Left ventricle myocardium inferior (tissue), 1 donor: ENCODE measurements around the gene TMEM125. TPM values are rescaled to one million over a fixed set of nuclear protein-coding genes. Genes with fewer than 3 reads are reported as not detected.

Source experiments
- DNase-seq: peaks from one replicate; pipeline ENCODE4 v3.0.0-alpha.2; 2020
- H3K27ac ChIP-seq: fragments of 200-600 bp; replicated peaks from 2 replicates; pipeline ENCODE4 v1.8.0; 2021
- H3K27me3 ChIP-seq: fragments of 200-600 bp; 2 replicates; pipeline ENCODE4 v1.8.0; 2021; ENCODE audit warnings: low read depth
- H3K36me3 ChIP-seq: fragments of 200-600 bp; 2 replicates; pipeline ENCODE4 v1.8.0; 2021
- H3K4me1 ChIP-seq: fragments of 200-600 bp; 2 replicates; pipeline ENCODE4 v1.8.0; 2021
- H3K4me3 ChIP-seq: fragments of 200-600 bp; 2 replicates; pipeline ENCODE4 v1.8.0; 2021; ENCODE audit warnings: mild to moderate bottlenecking, moderate library complexity
- H3K9me3 ChIP-seq: fragments of 200-600 bp; replicated peaks from 2 replicates; pipeline ENCODE4 v1.8.0; 2021
- intact Hi-C: fragments of 100-400 bp; cut with micrococcal nuclease; formaldehyde crosslinking; loops from one replicate; pipeline ENCODE4 v1.11.0; 2022
- total RNA-seq: library from RNA; stranded (reverse); fragmentation: NEBNext Ultra II Directional; extraction: Animal tissue kit (Norgen Biotek cat#: 25700); gene quantifications from one replicate; pipeline ENCODE4 v1.2.1, GENCODE V29; 2021
- TF ChIP-seq, protein P1 (sequence below): fragments of 200-600 bp; IDR thresholded peaks from 2 replicates; pipeline ENCODE4 v1.8.0; 2021; ENCODE audit warnings: antibody characterized with exemption, mild to moderate bottlenecking, borderline replicate concordance
- donor health status: DM: no; HTN: yes; CAD: no; lungs with severe emphysema.

The TMEM125 gene
- total RNA-seq, 1 donor from 2014 or later = not detected

DNA sequence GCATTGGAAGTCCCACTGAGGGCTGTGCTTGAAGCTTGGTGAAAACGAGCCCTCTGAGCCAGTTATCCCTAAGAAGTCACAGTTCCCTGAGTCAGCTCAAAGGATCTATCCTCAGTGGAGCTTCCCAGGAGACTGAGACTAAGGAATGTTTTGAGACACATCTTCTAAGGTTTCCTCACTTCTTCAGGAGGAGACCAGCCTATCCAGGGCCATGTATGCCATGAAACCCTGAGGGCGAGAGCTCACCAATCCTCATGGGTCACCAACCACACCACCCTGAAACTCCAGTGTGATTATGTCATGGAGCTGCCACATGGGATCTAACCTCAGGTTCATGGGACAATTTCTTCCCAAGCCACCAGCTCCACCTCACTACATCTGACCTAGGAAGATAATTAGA lies 23.4 kb downstream of the TMEM125 start:
- TF ChIP-seq, protein P1, sequence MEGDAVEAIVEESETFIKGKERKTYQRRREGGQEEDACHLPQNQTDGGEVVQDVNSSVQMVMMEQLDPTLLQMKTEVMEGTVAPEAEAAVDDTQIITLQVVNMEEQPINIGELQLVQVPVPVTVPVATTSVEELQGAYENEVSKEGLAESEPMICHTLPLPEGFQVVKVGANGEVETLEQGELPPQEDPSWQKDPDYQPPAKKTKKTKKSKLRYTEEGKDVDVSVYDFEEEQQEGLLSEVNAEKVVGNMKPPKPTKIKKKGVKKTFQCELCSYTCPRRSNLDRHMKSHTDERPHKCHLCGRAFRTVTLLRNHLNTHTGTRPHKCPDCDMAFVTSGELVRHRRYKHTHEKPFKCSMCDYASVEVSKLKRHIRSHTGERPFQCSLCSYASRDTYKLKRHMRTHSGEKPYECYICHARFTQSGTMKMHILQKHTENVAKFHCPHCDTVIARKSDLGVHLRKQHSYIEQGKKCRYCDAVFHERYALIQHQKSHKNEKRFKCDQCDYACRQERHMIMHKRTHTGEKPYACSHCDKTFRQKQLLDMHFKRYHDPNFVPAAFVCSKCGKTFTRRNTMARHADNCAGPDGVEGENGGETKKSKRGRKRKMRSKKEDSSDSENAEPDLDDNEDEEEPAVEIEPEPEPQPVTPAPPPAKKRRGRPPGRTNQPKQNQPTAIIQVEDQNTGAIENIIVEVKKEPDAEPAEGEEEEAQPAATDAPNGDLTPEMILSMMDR = no peak
- H3K27ac ChIP-seq = peak overlapping the region; percentile 84

DNA sequence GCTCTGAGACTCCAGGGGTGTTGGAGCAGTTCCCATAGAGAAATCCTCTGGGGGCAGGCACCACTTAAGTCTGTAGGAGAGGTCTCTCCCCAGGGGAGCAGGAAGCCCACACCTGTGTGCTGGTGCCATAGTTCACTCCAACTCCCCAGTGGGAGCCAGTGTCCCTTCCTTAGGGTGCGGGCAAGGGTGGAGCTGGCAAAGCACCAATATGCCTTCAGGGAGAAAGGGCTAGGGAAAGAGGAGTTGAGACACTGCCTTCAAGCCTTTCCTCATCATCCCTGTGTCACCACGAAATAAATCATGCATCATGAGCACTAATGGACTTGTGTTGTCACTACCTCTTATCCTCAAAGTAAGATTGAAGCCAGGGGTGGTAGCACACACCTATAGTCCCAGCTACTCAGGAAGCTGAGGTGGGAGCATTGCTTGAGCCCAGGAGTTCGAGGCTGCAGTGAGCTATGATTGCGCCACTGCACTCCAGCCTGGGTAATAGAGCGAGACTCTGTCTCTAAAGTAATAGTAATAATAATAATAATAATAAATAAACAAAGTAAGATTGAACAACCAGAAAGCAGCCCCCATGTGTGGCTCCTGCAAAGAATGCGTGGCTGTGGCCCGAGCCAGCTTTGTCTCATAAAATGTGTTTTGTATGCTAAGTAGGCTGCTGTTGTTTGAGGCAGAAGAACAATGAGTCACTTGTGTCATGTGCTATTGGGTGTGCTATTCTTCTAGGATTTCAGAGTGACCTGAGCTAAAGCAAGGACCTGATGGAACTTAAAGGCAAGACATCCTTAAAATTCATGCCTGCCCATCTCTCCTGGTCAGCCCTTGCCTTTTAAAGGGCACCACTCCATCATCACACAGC lies 24.3 kb downstream of the TMEM125 start:
- H3K9me3 ChIP-seq = no peaks in the 10 kb centered on the region
- no peaks in the 10 kb centered on the region for H3K27me3 ChIP-seq
- no peaks in the 10 kb centered on the region for H3K36me3 ChIP-seq
- H3K27ac ChIP-seq = peak overlapping the region; percentile 84
- DNase-seq = no peak
- intact Hi-C loops = no loop called here
- TF ChIP-seq, protein P1 = no peak
- H3K4me1 ChIP-seq = peaks cover 46% of the 10 kb centered on the region
- H3K4me3 ChIP-seq = no peak overlapping the region

More for the DNA sequence above, 23.4 kb downstream of the TMEM125 start:
- no peak for DNase-seq
- Histone ChIP-seq H3K4me1 (peaks cover 46% of the 10 kb centered on the region), H3K9me3 (no peaks in the 10 kb centered on the region), H3K4me3 (no peak overlapping the region), H3K27me3 (no peaks in the 10 kb centered on the region), H3K36me3 (no peaks in the 10 kb centered on the region)
- intact Hi-C loops = no loop called here

GRCh38 chr1:43294761-43295160 lies 25.0 kb downstream of the TMEM125 start:
- no peak overlapping the region for H3K4me3 ChIP-seq
- H3K9me3 ChIP-seq = no peaks in the 10 kb centered on the region
- TF ChIP-seq, protein P1 = no peak
- peaks cover 52% of the 10 kb centered on the region for H3K4me1 ChIP-seq
- H3K36me3 ChIP-seq = no peaks in the 10 kb centered on the region
- intact Hi-C loops = no loop called here
- peak overlapping the region; percentile 84 for H3K27ac ChIP-seq
- H3K27me3 ChIP-seq = no peaks in the 10 kb centered on the region
- DNase-seq = no peak

DNA sequence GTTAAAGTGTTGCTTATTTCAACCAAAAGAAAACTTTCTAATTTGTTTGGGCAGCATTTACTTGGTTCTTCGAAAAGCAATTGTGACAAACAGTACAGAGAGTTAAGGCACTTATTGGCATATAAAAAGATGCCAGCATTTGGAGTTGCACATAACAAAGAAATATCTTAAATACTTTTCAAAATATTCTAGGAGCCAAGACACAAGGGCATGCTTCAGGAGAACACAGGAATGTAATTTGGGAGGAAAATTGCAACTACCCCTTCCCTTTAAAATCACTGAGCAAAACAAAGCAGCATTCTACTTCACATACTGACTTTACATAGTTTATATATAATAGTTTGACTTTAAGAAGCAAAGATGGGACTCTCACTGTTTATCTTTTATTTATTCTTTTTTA lies 26.4 kb downstream of the TMEM125 start:
- Histone ChIP-seq H3K36me3 (no peaks in the 10 kb centered on the region), H3K4me3 (no peak overlapping the region), H3K27ac (peak overlapping the region; percentile 84), H3K9me3 (no peaks in the 10 kb centered on the region), H3K27me3 (no peaks in the 10 kb centered on the region), H3K4me1 (peaks cover 59% of the 10 kb centered on the region)
- intact Hi-C loops = no loop called here
- DNase-seq = no peak
- TF ChIP-seq, protein P1 = no peak

GRCh38 chr1:43298055-43298454 lies 28.3 kb downstream of the TMEM125 start:
- Histone ChIP-seq H3K4me3 (no peak overlapping the region), H3K4me1 (peaks cover 70% of the 10 kb centered on the region), H3K9me3 (no peaks in the 10 kb centered on the region), H3K27me3 (no peaks in the 10 kb centered on the region), H3K27ac (no peak overlapping the region), H3K36me3 (no peaks in the 10 kb centered on the region)
- intact Hi-C loops = no loop called here
- TF ChIP-seq, protein P1 = no peak
- DNase-seq = no peak
